GM12801 (cell line): ENCODE measurements around the gene REPIN1.

Experiments used
- TF ChIP-seq, protein P1 (sequence below): IDR thresholded peaks from one replicate; pipeline ENCODE4 v1.5.1; 2011; ENCODE audit warnings: control low read depth; ENCODE audit not compliant: insufficient read length; ENCODE audit errors: extremely low read depth

REPIN1 gene

DNA sequence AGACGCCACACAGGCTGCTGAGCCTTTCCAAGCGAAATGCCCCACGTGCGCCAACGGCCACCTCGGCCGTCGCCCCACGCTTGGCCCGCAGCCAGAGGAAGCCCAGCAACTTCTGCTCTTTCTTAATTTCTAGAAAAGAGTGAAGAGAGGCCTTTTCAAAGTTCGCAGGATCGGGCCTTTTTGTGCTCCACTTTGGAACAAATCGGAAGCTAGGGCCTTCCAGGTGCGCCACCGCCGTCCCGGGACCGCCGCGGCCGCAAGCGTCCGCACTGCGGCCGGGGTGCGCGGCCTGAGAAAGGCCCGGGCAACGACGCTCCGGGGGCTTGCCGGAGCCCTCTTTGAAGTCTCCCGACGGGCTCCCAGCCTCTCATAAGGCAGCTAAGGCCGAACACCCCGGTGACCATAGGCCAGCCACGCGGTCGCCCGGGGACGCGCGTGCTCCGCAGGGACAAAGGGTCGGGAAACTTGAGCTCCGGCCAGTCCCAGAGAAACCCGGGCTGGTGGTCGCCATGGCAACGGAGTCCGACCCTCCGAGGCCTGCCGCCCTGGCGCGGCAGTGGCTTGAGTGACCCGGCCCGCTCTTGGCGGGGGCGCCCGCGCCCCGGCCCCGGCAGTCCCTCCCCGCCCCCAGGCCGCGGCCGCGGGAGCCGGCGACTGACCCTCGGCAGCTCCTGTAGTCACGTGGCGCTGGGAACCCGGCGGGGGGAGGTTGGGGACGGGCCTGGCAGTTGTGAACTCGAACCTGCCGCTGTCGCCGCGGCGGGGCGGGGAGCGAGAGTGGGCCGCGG lies at the start of gene REPIN1:
TSS of gene REPIN1 (plus strand) at position 727 of the 788 bp plus-strand sequence. CDS start 890 bp downstream, outside the sequence.
- TF ChIP-seq, protein P1, sequence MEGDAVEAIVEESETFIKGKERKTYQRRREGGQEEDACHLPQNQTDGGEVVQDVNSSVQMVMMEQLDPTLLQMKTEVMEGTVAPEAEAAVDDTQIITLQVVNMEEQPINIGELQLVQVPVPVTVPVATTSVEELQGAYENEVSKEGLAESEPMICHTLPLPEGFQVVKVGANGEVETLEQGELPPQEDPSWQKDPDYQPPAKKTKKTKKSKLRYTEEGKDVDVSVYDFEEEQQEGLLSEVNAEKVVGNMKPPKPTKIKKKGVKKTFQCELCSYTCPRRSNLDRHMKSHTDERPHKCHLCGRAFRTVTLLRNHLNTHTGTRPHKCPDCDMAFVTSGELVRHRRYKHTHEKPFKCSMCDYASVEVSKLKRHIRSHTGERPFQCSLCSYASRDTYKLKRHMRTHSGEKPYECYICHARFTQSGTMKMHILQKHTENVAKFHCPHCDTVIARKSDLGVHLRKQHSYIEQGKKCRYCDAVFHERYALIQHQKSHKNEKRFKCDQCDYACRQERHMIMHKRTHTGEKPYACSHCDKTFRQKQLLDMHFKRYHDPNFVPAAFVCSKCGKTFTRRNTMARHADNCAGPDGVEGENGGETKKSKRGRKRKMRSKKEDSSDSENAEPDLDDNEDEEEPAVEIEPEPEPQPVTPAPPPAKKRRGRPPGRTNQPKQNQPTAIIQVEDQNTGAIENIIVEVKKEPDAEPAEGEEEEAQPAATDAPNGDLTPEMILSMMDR = no peak

DNA sequence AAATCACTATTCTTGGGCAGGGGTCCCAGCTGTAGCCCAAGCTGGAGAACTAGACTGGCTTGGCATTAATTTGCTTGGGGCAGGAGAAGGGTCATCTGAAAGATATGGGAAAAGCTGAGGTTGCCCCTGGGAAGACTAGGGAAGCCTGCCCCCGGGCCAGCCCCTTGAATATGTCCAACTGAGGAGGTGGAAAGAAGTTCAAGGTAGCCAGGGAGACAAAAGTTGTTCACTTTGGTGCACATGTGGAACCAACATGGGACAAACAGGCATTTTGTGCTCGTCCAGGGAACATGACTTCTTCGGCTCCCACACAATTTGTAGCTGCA lies 46.9 kb upstream of the REPIN1 start:
- TF ChIP-seq, protein P1 = no peak

DNA sequence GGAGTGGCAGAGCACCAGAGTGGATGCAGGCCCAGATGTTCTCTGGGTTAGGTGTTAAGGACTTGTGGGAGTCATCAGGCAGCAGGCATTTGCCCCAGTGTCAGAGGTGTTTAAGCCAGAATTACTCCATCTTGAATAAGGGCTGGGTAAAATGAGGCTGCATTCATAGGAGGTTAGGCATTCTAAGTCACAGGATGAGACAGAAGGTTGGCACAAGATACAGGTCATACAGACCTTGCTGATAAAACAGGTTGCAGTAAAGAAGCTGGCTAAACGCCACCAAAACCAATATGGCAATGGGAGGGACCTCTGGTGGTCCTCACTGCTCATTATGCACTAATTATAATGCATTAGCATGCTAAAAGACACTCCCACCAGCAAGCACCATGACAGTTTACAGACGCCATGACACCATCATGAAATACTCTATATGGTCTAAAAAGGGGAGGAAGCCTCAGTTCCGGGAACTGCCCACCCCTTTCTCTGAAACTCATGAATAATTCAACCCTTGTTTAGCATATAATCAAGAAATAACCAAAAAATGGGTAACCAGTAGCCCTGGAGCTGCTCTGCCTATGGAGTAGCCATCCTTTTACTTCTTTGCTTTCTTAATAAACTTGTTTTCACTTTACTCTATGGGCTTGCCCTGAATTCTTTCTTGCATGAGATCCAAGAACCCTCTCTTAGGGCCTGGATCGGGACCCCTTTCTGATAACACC lies 46.3 kb upstream of the REPIN1 start:
- TF ChIP-seq, protein P1 = no peak

DNA sequence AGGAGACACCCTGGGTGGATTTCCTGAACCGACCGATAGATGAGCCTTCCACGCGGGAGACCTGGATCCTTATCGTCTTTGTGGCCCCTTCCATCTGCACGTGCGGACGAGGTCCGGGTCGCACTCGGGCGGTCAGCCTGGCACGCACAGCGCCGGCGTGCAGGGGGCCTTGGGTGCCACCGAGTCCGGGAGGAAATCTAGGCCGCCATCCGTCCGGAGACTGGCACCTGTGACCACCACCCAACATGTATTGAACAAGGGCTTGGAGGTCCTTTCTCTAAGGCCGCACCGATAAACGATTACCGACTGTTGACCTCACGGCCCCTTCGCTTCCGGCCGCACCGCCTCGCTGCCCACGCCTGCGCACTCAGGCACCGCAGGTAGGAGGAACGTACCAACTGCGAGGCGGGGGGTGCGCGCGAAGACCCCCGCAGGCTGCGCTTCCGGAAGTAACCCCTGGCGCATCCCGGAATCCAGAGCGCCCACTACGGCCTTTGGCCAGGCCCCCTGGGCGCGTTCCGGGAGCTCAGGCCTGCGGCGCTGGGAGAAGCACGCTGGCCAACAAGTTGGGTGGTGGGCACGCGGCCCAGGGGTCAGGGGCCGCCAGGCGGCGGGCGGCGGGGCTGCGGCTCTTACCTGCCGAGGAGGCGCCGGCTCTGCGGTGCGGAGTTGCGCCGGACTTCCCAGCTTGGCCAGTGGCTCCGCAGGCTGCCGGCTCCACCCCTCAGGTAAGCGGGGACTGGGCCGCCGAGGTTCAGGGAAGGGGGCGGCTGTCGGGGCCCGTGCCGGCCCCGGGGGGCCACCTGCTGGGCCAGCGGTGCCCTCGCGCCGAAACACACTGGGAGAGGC lies 45.6 kb upstream of the REPIN1 start, which contains the start of the genes ACTR3C and LRRC61:
TSS of gene ACTR3C (minus strand) at position 713 of the 849 bp plus-strand sequence. CDS start 28,249 bp downstream, outside the sequence.
TSS of gene LRRC61 (plus strand) at position 523 of the 849 bp plus-strand sequence. CDS start 13,507 bp downstream, outside the sequence.
- TF ChIP-seq, protein P1 = no peak

DNA sequence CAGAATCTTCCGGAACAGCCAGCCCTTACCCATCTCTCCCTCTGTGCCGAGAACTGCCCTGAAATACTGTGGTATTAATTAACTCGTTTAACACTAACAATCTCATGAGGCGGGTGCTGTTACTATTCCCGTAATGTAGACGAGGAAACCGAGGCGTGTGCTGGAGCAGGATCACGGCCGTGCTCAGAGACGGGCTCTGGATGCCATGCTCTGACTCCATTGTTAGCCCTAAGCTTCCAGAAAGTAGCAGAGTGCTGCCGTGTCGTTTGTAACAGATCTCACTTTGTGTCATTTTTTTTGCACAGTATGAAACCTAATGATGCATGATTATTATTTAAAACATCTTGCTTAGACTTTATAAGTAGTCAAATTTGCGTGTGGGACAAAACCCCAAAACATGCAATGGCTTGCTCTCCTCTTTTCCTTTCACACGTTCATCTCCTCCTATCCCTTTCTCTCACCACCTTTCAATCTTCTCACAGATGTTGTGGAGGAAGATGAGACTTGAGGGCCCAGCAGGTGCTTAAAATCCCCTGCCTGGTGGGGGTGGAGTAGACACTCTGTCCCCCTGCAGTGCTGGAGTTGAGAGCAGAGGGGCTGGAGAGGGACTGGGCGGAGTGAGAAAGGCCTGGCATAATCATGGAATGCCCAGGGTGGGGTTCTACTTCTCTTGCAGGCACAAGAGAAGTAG lies 44.8 kb upstream of the REPIN1 start:
- TF ChIP-seq, protein P1 = no peak

DNA sequence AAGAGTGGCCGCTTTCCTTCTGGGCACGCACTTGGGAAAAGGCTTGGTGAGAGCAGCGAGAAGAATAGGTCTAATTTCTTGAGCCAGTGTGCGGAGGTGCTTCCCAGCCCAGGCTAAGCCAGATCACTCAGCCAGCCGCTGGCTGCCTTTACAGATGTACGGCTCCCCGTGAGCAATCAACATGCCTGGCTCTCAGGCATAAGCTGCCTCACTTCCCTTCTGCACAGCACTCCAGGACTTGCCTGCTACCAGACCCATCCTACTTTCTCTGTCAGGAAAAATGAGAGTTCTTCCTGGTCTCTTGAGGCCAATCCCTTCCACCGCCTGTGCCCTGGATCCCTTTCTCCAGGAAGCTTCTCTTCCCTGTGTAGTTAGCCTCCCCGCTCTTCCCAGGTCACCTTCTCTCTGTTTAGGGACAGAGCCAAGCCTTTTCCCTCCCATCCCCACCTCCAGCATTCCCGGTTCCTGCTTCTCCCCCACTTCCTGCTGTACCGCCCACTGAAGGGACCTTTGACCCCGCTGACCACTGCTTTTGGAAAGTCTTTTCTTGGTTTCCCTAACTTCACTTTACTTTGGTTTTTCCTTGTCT lies 44.2 kb upstream of the REPIN1 start:
- TF ChIP-seq, protein P1 = no peak
